ENCODE measurements around the gene SNN.

SNN gene

GRCh38 chr16:11667221-11667823, 933 bp upstream of the SNN start:
- no peak overlapping the region for H3K27ac ChIP-seq

DNA sequence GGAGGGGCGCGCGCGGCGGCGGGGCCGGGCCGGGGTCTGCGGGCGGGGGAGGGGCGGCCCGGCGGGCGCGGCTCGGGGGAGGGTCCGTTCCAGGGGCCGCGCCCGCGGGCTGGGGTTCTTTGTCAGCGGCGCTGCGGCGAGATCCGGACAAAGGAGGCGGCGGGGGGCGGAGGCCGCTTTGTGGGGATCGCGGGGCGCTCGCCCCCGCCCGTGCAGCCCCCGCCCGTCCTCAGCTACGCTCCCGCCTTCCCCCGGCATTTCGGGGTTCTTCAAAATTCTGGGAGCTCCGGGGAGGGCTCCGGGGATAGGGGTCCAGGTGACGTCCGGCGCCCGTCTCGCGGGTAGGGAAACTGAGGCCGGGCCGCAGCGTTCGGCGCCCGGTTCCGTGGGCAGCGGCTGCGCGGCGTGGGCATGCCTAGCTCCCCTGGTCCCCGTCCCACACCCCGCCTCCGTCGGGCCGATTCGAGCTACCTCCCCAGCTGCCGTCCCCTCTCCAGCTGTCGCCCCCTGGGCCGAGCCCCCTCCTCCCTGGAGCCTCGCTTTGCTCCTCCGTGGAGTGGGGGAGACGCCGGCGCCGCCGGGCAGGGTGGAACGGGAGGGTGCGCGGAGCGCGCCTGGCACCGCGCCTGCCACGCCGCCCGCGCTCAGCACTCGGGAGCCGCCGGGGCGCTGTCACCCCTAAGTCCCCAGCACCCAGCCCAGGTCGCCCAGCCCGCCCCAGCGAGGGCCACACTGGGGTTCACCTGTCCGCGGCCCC, 546 bp downstream of the SNN start:
- TF ChIP-seq, protein P1, sequence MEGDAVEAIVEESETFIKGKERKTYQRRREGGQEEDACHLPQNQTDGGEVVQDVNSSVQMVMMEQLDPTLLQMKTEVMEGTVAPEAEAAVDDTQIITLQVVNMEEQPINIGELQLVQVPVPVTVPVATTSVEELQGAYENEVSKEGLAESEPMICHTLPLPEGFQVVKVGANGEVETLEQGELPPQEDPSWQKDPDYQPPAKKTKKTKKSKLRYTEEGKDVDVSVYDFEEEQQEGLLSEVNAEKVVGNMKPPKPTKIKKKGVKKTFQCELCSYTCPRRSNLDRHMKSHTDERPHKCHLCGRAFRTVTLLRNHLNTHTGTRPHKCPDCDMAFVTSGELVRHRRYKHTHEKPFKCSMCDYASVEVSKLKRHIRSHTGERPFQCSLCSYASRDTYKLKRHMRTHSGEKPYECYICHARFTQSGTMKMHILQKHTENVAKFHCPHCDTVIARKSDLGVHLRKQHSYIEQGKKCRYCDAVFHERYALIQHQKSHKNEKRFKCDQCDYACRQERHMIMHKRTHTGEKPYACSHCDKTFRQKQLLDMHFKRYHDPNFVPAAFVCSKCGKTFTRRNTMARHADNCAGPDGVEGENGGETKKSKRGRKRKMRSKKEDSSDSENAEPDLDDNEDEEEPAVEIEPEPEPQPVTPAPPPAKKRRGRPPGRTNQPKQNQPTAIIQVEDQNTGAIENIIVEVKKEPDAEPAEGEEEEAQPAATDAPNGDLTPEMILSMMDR (IDR thresholded peaks at IDR 0.05): no peak
- TF ChIP-seq ZFX (IDR thresholded peaks at IDR 0.05; ENCODE audit: borderline replicate concordance): no peak
- H3K27ac ChIP-seq: no peak overlapping the region

More at GRCh38 chr16:11667221-11667823, 933 bp upstream of the SNN start:
- TF ChIP-seq ZFX (IDR thresholded peaks at IDR 0.05; ENCODE audit: borderline replicate concordance): no peak
- TF ChIP-seq, protein P1 (IDR thresholded peaks at IDR 0.05): no peak

GRCh38 chr16:11669380-11670146, 1.3 kb downstream of the SNN start:
- H3K27ac ChIP-seq: no peak overlapping the region
- TF ChIP-seq ZFX (IDR thresholded peaks at IDR 0.05; ENCODE audit: borderline replicate concordance): no peak
- TF ChIP-seq, protein P1 (IDR thresholded peaks at IDR 0.05): no peak

- TF ChIP-seq, protein P1 (IDR thresholded peaks at IDR 0.05): no peak
- no peak for TF ChIP-seq ZFX (IDR thresholded peaks at IDR 0.05; ENCODE audit: borderline replicate concordance)
- H3K27ac ChIP-seq: no peak overlapping the region
These were observed 2.2 kb downstream of the SNN start for GRCh38 chr16:11670171-11671131.

DNA sequence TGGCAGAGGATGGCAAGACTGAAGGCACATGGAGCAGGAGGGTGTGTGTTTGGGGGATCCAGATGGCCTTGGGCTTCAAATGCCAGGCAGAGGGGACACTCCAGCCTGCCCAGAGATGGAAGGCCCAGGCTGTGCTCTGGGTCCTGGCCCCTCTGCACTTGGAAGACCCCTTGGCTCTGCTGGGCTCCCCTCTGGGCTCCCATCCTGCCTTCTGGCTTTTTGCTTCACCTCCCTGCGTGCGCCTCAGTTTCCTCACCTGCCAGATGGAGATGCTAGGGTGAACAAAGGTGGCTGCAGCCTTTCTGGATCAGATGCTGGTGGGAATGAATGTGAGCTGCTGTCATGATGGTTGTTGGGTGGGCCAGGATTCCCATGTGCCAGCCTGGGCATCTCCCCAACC, 3.0 kb downstream of the SNN start:
- no peak for TF ChIP-seq ZFX (IDR thresholded peaks at IDR 0.05; ENCODE audit: borderline replicate concordance)
- no peak overlapping the region for H3K27ac ChIP-seq

GRCh38 chr16:11671676-11672075, 3.4 kb downstream of the SNN start:
- TF ChIP-seq, protein P1 (IDR thresholded peaks at IDR 0.05): no peak
- TF ChIP-seq ZFX (IDR thresholded peaks at IDR 0.05; ENCODE audit: borderline replicate concordance): no peak
- no peak overlapping the region for H3K27ac ChIP-seq

Measured in 22Rv1 (cell line).